K562 (cell line): ENCODE data around the gene BICC1.

Experiments
- POLR2A ChIP-seq: fragments of 450-650 bp; conservative IDR thresholded peaks from 2 replicates; pipeline ENCODE4 v1.6.1; 2016
- TEAD4 ChIP-seq, 2 experiments: sonication (generic) in 1 of 2; formaldehyde crosslinking in 1 of 2; IDR thresholded peaks; 2 replicates each; pipeline versions ENCODE4 v1.6.1 to v1.8.0; 2012 to 2022; ENCODE audit warnings: borderline replicate concordance in 1 of 2, inconsistent platforms in 1 of 2, low read length in 1 of 2, mild to moderate bottlenecking in 1 of 2, missing genetic modification reagents in 1 of 2
- ZBTB43 ChIP-seq: sonication (generic); formaldehyde crosslinking; IDR thresholded peaks from 2 replicates; pipeline ENCODE4 v1.8.0; 2023; ENCODE audit warnings: mild to moderate bottlenecking, missing genetic modification reagents
- ZNF224 ChIP-seq: sonication (generic); formaldehyde crosslinking; IDR thresholded peaks from 2 replicates; pipeline ENCODE4 v1.8.0; 2022; ENCODE audit warnings: mild to moderate bottlenecking, missing genetic modification reagents
- ZNF699 ChIP-seq: fragments of 250-450 bp; sonication (Bioruptor Pico); IDR thresholded peaks from 2 replicates; pipeline ENCODE4 v1.8.0; 2021; ENCODE audit warnings: mild to moderate bottlenecking, moderate library complexity; ENCODE audit not compliant: insufficient replicate concordance

GRCh38 chr10:58588673-58589265 is 76.1 kb downstream of the BICC1 start:
- TF ChIP-seq TEAD4 (IDR thresholded peaks at IDR 0.05; ENCODE audit: low read length) (no peak), TEAD4 (CRISPR knock-in tag; IDR thresholded peaks at IDR 0.05; ENCODE audit: borderline replicate concordance) (no peak), ZNF224 (CRISPR knock-in tag) (no peak), ZNF699 (CRISPR knock-in tag) (no peak), POLR2A (no peak), ZBTB43 (CRISPR knock-in tag) (no peak)
